SH-SY5Y (cell line): ENCODE data around the gene PROCA1.

Source experiments
- GATA2 ChIP-seq: IDR thresholded peaks from 2 replicates; pipeline ENCODE4 v1.6.1; 2011; ENCODE audit warnings: mild to moderate bottlenecking, low read depth, low read length
- GATA3 ChIP-seq: IDR thresholded peaks from 2 replicates; pipeline ENCODE4 v1.6.1; 2011; ENCODE audit warnings: low read depth, mild to moderate bottlenecking, low read length, moderate library complexity

GRCh38 chr17:28740406-28741357 lies 29.0 kb upstream of the PROCA1 start:
- TF ChIP-seq GATA2: no peak
- no peak for TF ChIP-seq GATA3
